WTC11 (cell line): Measurements from ENCODE around the gene CHDH. TPM values are rescaled to one million over a fixed set of nuclear protein-coding genes. Genes with fewer than 3 reads are reported as not detected.
A peak's percentile ranks its signal among the peaks of the same experiment; 100 is the strongest.

Experiments
- ATF1 ChIP-seq: sonication (generic); formaldehyde crosslinking; IDR thresholded peaks from 2 replicates; pipeline ENCODE4 v1.8.1; 2023; ENCODE audit warnings: mild to moderate bottlenecking, moderate library complexity, missing genetic modification reagents
- E2F4 ChIP-seq: sonication (generic); formaldehyde crosslinking; IDR thresholded peaks from 2 replicates; pipeline ENCODE4 v1.8.1; 2022; ENCODE audit warnings: low read depth, mild to moderate bottlenecking, moderate library complexity, missing genetic modification reagents, borderline replicate concordance
- E2F5 ChIP-seq: sonication (generic); formaldehyde crosslinking; IDR thresholded peaks from 2 replicates; pipeline ENCODE4 v1.8.1; 2022; ENCODE audit warnings: mild to moderate bottlenecking, moderate library complexity, missing genetic modification reagents
- ELF4 ChIP-seq: sonication (generic); formaldehyde crosslinking; IDR thresholded peaks from 2 replicates; pipeline ENCODE4 v1.8.1; 2022; ENCODE audit warnings: low read depth, mild to moderate bottlenecking, moderate library complexity, missing genetic modification reagents
- EMX1 ChIP-seq: fragments of 250-450 bp; sonication (Bioruptor Pico); IDR thresholded peaks from 2 replicates; pipeline ENCODE4 v1.8.0; 2021; ENCODE audit warnings: mild to moderate bottlenecking
- FOXJ3 ChIP-seq: sonication (generic); formaldehyde crosslinking; IDR thresholded peaks from 2 replicates; pipeline ENCODE4 v1.9.0; 2021; ENCODE audit warnings: missing genetic modification reagents, mild to moderate bottlenecking, borderline replicate concordance
- IRF2 ChIP-seq: sonication (generic); formaldehyde crosslinking; IDR thresholded peaks from 2 replicates; pipeline ENCODE4 v1.8.0; 2022; ENCODE audit warnings: low read depth, missing genetic modification reagents, borderline replicate concordance
- MLX ChIP-seq: sonication (generic); formaldehyde crosslinking; IDR thresholded peaks from 2 replicates; pipeline ENCODE4 v1.8.1; 2023; ENCODE audit warnings: mild to moderate bottlenecking, missing genetic modification reagents, moderate library complexity
- MXD4 ChIP-seq: fragments of 250-450 bp; sonication (Bioruptor Pico); IDR thresholded peaks from 2 replicates; pipeline ENCODE4 v1.8.0; 2021; ENCODE audit warnings: mild to moderate bottlenecking, moderate library complexity, borderline replicate concordance
- NR2C2 ChIP-seq: sonication (generic); formaldehyde crosslinking; IDR thresholded peaks from 2 replicates; pipeline ENCODE4 v1.8.0; 2022; ENCODE audit warnings: mild to moderate bottlenecking, missing genetic modification reagents
- PRDM15 ChIP-seq: sonication (generic); formaldehyde crosslinking; IDR thresholded peaks from 2 replicates; pipeline ENCODE4 v1.8.0; 2022; ENCODE audit warnings: missing genetic modification reagents
- PRRX2 ChIP-seq: fragments of 250-450 bp; sonication (Bioruptor Pico); IDR thresholded peaks from 2 replicates; pipeline ENCODE4 v1.8.0; 2021; ENCODE audit warnings: mild to moderate bottlenecking
- RELA ChIP-seq: sonication (generic); formaldehyde crosslinking; IDR thresholded peaks from 2 replicates; pipeline ENCODE4 v1.8.1; 2022; ENCODE audit warnings: missing genetic modification reagents, mild to moderate bottlenecking, borderline replicate concordance
- SMAD3 ChIP-seq: sonication (generic); formaldehyde crosslinking; IDR thresholded peaks from 2 replicates; pipeline ENCODE4 v1.8.0; 2022; ENCODE audit warnings: missing genetic modification reagents, mild to moderate bottlenecking, borderline replicate concordance
- SMAD4 ChIP-seq: sonication (generic); formaldehyde crosslinking; IDR thresholded peaks from 2 replicates; pipeline ENCODE4 v1.8.0; 2022; ENCODE audit warnings: mild to moderate bottlenecking, missing genetic modification reagents
- SOX15 ChIP-seq: fragments of 250-450 bp; sonication (Bioruptor Pico); IDR thresholded peaks from 2 replicates; pipeline ENCODE4 v1.9.0; 2021; ENCODE audit warnings: mild to moderate bottlenecking
- TCF7 ChIP-seq: sonication (generic); formaldehyde crosslinking; IDR thresholded peaks from 2 replicates; pipeline ENCODE4 v1.8.0; 2022; ENCODE audit warnings: mild to moderate bottlenecking, low read depth, missing genetic modification reagents, moderate library complexity
- ZBTB21 ChIP-seq: sonication (generic); formaldehyde crosslinking; IDR thresholded peaks from 2 replicates; pipeline ENCODE4 v1.8.1; 2023; ENCODE audit warnings: mild to moderate bottlenecking, missing genetic modification reagents, borderline replicate concordance
- ZBTB43 ChIP-seq: sonication (generic); formaldehyde crosslinking; IDR thresholded peaks from 2 replicates; pipeline ENCODE4 v1.8.1; 2023; ENCODE audit warnings: mild to moderate bottlenecking, missing genetic modification reagents
- ZNF121 ChIP-seq: sonication (generic); formaldehyde crosslinking; IDR thresholded peaks from 2 replicates; pipeline ENCODE4 v1.8.0; 2023; ENCODE audit warnings: missing genetic modification reagents
- ZNF138 ChIP-seq: sonication (generic); formaldehyde crosslinking; conservative IDR thresholded peaks from 2 replicates; pipeline ENCODE4 v1.8.1; 2022; ENCODE audit warnings: mild to moderate bottlenecking, moderate library complexity, missing genetic modification reagents
- ZNF219 ChIP-seq: sonication (generic); formaldehyde crosslinking; IDR thresholded peaks from 2 replicates; pipeline ENCODE4 v1.8.0; 2023; ENCODE audit warnings: missing genetic modification reagents, mild to moderate bottlenecking, borderline replicate concordance
- ZNF232 ChIP-seq: sonication (generic); formaldehyde crosslinking; IDR thresholded peaks from 2 replicates; pipeline ENCODE4 v1.8.0; 2022; ENCODE audit warnings: mild to moderate bottlenecking, missing genetic modification reagents
- ZNF263 ChIP-seq: sonication (generic); formaldehyde crosslinking; IDR thresholded peaks from 2 replicates; pipeline ENCODE4 v1.8.1; 2022; ENCODE audit warnings: low read depth, mild to moderate bottlenecking, moderate library complexity, missing genetic modification reagents
- ZNF281 ChIP-seq: sonication (generic); formaldehyde crosslinking; IDR thresholded peaks from 2 replicates; pipeline ENCODE4 v1.8.0; 2023; ENCODE audit warnings: mild to moderate bottlenecking, missing genetic modification reagents
- ZNF396 ChIP-seq: fragments of 250-450 bp; sonication (Bioruptor Pico); IDR thresholded peaks from 2 replicates; pipeline ENCODE4 v1.8.0; 2021; ENCODE audit warnings: mild to moderate bottlenecking, moderate library complexity, borderline replicate concordance
- ZNF512 ChIP-seq: sonication (generic); formaldehyde crosslinking; IDR thresholded peaks from 2 replicates; pipeline ENCODE4 v1.8.1; 2022; ENCODE audit warnings: missing genetic modification reagents, borderline replicate concordance
- ZNF671 ChIP-seq: fragments of 250-450 bp; sonication (Bioruptor Pico); IDR thresholded peaks from 2 replicates; pipeline ENCODE4 v1.8.0; 2021; ENCODE audit warnings: mild to moderate bottlenecking
- total RNA-seq: library from RNA; stranded (reverse); gene quantifications from 3 replicates; pipeline ENCODE4 v1.2.3, GENCODE V29; 2021

Gene CHDH
- total RNA-seq, 1 experiment from 2014 or later = 11.7 TPM

- TF ChIP-seq MLX = peak; percentile 77
- no peak for TF ChIP-seq MXD4 (CRISPR knock-in tag)
- TF ChIP-seq RELA (CRISPR knock-in tag) = peak; percentile 67
- no peak for TF ChIP-seq ZNF512 (CRISPR knock-in tag)
- TF ChIP-seq ZNF396 (CRISPR knock-in tag) = no peak
- TF ChIP-seq ZNF219 (CRISPR knock-in tag) = no peak
- TF ChIP-seq ZNF281 (CRISPR knock-in tag) = peak; percentile 39; the same call in 1 of the 2 replicates
- TF ChIP-seq FOXJ3 = no peak
- TF ChIP-seq IRF2 = no peak
- no peak for TF ChIP-seq SOX15
- TF ChIP-seq ZBTB43 (CRISPR knock-in tag) = peak; percentile 74; the same call in 1 of the 2 replicates
- peak; percentile 88 for TF ChIP-seq ZNF121
- no peak for TF ChIP-seq NR2C2 (CRISPR knock-in tag)
- TF ChIP-seq TCF7 (CRISPR knock-in tag) = peak; percentile 76; the same call in 1 of the 2 replicates
- TF ChIP-seq ZNF671 (CRISPR knock-in tag) = no peak
- TF ChIP-seq ATF1 = no peak; the same call in 1 of the 2 replicates
- TF ChIP-seq ELF4 = peak; percentile 89; the same call in 1 of the 2 replicates
- peak; percentile 93 for TF ChIP-seq E2F4 (CRISPR knock-in tag)
- peak; percentile 64; the same call in 1 of the 2 replicates for TF ChIP-seq ZNF263 (CRISPR knock-in tag)
- no peak for TF ChIP-seq PRRX2 (CRISPR knock-in tag)
- TF ChIP-seq SMAD4 (CRISPR knock-in tag) = no peak
- peak; percentile 66; the same call in 1 of the 2 replicates for TF ChIP-seq SMAD3 (CRISPR knock-in tag)
- TF ChIP-seq PRDM15 (CRISPR knock-in tag) = peak; percentile 46
- peak; percentile 99 for TF ChIP-seq E2F5
- TF ChIP-seq ZBTB21 (CRISPR knock-in tag) = no peak
- TF ChIP-seq ZNF138 (CRISPR knock-in tag) = no peak
- peak; percentile 46; the same call in 1 of the 2 replicates for TF ChIP-seq ZNF232 (CRISPR knock-in tag)
- no peak for TF ChIP-seq EMX1 (CRISPR knock-in tag)
Observed at GRCh38 chr3:53846134-53846850, at the start of gene CHDH, which contains the start of gene IL17RB (continued).
